ENCODE data around the gene CDCA3.
"Not testable (repeated sequence)": the region's sequence is repeated elsewhere in the genome, so short reads cannot be mapped to it uniquely, and the experiment has no call there.

CDCA3 gene

DNA sequence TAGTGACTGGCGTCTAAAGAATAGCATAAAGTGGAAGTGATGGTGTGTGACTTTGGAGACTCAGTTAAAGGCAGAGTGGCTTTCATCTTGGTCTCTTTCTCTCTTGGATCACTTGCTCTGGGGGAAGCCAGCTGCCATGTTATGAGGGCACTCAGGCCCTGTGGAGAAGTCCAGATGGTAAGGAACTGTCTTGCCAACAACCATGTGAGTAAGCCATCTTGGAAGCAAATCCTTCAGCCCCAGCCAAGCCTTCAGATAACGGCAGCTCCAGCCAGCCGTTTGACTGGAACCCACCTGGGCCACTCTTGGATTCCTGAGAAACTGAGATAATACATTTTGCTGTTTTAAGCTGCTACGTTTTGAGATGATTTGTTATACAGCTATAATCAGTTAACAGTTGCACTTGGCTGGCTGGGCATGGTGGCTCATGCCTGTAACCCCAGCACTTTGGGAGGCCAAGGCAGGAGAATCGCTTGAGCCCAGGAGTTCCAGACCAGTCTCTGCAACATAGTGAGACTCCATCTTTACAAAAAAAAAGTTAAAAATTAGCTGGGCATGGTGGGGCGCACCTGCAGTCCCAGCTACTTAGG lies 45.9 kb upstream of the CDCA3 start:
- no peak overlapping the region for H3K27ac ChIP-seq (replicated peaks)
- no peak for DNase-seq (ENCODE audit: low read depth in 1 of 2, low spot score in 1 of 2)
- H3K27me3 ChIP-seq (ENCODE audit: insufficient read depth, poor library complexity, severe bottlenecking) = no peaks in the 10 kb centered on the region
- TF ChIP-seq GABPA (IDR thresholded peaks at IDR 0.05; ENCODE audit: low read depth) = no peak
- TF ChIP-seq, protein P1, sequence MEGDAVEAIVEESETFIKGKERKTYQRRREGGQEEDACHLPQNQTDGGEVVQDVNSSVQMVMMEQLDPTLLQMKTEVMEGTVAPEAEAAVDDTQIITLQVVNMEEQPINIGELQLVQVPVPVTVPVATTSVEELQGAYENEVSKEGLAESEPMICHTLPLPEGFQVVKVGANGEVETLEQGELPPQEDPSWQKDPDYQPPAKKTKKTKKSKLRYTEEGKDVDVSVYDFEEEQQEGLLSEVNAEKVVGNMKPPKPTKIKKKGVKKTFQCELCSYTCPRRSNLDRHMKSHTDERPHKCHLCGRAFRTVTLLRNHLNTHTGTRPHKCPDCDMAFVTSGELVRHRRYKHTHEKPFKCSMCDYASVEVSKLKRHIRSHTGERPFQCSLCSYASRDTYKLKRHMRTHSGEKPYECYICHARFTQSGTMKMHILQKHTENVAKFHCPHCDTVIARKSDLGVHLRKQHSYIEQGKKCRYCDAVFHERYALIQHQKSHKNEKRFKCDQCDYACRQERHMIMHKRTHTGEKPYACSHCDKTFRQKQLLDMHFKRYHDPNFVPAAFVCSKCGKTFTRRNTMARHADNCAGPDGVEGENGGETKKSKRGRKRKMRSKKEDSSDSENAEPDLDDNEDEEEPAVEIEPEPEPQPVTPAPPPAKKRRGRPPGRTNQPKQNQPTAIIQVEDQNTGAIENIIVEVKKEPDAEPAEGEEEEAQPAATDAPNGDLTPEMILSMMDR (IDR thresholded peaks at IDR 0.05; ENCODE audit: insufficient read depth, low read length) = no peak
- TF ChIP-seq SPI1 (IDR thresholded peaks at IDR 0.05; ENCODE audit: borderline replicate concordance, low read depth) = no peak
- no peak for TF ChIP-seq POLR2AphosphoS5 (IDR thresholded peaks at IDR 0.05; ENCODE audit: low read depth)
- TF ChIP-seq, protein P2, sequence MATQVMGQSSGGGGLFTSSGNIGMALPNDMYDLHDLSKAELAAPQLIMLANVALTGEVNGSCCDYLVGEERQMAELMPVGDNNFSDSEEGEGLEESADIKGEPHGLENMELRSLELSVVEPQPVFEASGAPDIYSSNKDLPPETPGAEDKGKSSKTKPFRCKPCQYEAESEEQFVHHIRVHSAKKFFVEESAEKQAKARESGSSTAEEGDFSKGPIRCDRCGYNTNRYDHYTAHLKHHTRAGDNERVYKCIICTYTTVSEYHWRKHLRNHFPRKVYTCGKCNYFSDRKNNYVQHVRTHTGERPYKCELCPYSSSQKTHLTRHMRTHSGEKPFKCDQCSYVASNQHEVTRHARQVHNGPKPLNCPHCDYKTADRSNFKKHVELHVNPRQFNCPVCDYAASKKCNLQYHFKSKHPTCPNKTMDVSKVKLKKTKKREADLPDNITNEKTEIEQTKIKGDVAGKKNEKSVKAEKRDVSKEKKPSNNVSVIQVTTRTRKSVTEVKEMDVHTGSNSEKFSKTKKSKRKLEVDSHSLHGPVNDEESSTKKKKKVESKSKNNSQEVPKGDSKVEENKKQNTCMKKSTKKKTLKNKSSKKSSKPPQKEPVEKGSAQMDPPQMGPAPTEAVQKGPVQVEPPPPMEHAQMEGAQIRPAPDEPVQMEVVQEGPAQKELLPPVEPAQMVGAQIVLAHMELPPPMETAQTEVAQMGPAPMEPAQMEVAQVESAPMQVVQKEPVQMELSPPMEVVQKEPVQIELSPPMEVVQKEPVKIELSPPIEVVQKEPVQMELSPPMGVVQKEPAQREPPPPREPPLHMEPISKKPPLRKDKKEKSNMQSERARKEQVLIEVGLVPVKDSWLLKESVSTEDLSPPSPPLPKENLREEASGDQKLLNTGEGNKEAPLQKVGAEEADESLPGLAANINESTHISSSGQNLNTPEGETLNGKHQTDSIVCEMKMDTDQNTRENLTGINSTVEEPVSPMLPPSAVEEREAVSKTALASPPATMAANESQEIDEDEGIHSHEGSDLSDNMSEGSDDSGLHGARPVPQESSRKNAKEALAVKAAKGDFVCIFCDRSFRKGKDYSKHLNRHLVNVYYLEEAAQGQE (IDR thresholded peaks at IDR 0.05; ENCODE audit: insufficient replicate concordance, low read depth) = no peak
- no peak overlapping the region for H3K4me3 ChIP-seq (replicated peaks; ENCODE audit: insufficient read depth, low read length)

DNA sequence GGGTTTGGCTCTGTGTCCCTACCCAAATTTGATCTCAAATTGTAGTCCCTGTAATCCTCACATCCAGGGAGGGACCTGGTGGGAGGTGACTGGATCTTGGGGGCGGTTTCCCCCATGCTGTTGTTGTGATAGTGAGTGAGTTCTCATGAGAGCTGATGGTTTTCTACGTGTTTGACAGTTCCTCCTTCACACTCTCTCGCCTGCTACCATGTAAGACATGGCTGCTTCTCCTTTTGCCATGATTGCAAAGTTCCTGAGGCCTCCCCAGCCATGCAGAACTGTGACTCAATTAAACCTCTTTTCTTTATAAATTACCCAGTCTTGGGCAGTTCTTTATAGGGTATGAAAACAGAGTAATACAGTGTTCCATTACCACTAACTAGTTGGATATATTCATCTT lies 43.2 kb upstream of the CDCA3 start:
- TF ChIP-seq, protein P1 (IDR thresholded peaks at IDR 0.05; ENCODE audit: insufficient read depth, low read length) = no peak
- TF ChIP-seq, protein P2 (IDR thresholded peaks at IDR 0.05; ENCODE audit: insufficient replicate concordance, low read depth) = no peak
- TF ChIP-seq SPI1 (IDR thresholded peaks at IDR 0.05; ENCODE audit: borderline replicate concordance, low read depth) (no peak; the same call in 1 of the 2 replicates), GABPA (IDR thresholded peaks at IDR 0.05; ENCODE audit: low read depth) (no peak), POLR2AphosphoS5 (IDR thresholded peaks at IDR 0.05; ENCODE audit: low read depth) (no peak)
- Histone ChIP-seq H3K27ac (replicated peaks) (peak overlapping the region; percentile 55), H3K27me3 (ENCODE audit: insufficient read depth, poor library complexity, severe bottlenecking) (no peaks in the 10 kb centered on the region), H3K4me3 (replicated peaks; ENCODE audit: insufficient read depth, low read length) (no peak overlapping the region)
- DNase-seq (ENCODE audit: low read depth in 1 of 2, low spot score in 1 of 2) = peak in 1 of 2 experiments; percentile 66

DNA sequence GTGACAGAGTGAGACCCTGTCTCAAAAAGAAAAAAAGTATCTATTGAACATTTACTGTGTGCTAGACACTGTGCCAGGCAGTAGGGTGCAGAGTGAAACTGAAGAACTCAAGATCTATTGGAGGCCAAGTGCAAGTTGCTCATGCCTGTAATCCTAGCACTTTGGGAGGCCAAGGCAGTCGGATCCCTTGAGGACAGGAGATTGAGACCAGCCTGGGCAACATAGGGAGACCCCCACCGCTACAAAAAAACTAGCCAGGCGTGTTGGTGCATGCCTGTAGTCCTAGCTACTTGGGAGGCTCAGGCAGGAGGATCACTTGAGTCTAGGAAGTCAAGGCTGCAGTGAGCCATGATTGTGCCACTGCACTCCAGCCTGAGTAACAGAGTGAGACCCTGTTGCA lies 41.6 kb upstream of the CDCA3 start:
- not testable (repeated sequence) for H3K4me3 ChIP-seq (replicated peaks; ENCODE audit: insufficient read depth, low read length); H3K27me3 ChIP-seq (ENCODE audit: insufficient read depth, poor library complexity, severe bottlenecking); DNase-seq (ENCODE audit: low read depth in 1 of 2, low spot score in 1 of 2); H3K27ac ChIP-seq (replicated peaks)

DNA sequence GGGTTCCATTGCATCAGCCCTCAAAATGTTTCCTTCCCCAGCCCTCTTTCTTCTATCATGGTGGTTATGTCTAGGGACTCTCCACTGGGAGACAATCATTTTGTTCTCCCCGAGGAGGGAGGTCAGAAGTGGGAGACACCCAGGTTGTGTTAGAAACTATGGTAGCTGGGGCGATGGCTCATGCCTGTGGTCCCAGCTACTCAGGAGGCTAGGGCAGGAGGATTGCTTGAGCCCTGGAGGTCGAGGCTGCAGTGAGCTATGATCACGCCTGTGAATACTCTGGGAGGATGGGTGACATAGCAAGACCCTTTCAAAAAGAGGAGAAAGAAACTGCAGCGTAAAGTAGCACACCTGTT lies 40.5 kb upstream of the CDCA3 start:
- no peaks in the 10 kb centered on the region for H3K27me3 ChIP-seq (ENCODE audit: insufficient read depth, poor library complexity, severe bottlenecking)
- no peak for DNase-seq (ENCODE audit: low read depth in 1 of 2, low spot score in 1 of 2)
- peak overlapping the region; percentile 30 for H3K4me3 ChIP-seq (replicated peaks; ENCODE audit: insufficient read depth, low read length)
- H3K27ac ChIP-seq (replicated peaks) = peak overlapping the region; percentile 88
- TF ChIP-seq, protein P1 (IDR thresholded peaks at IDR 0.05; ENCODE audit: insufficient read depth, low read length) = no peak
- TF ChIP-seq, protein P2 (IDR thresholded peaks at IDR 0.05; ENCODE audit: insufficient replicate concordance, low read depth) = no peak
- TF ChIP-seq SPI1 (IDR thresholded peaks at IDR 0.05; ENCODE audit: borderline replicate concordance, low read depth) (no peak), POLR2AphosphoS5 (IDR thresholded peaks at IDR 0.05; ENCODE audit: low read depth) (no peak), GABPA (IDR thresholded peaks at IDR 0.05; ENCODE audit: low read depth) (no peak)

Data from HL-60 (cell line).